ENCODE data around the gene DPP6.

The DPP6 gene

GRCh38 chr7:154848464-154848863, 796.3 kb downstream of the DPP6 start:
- no peaks in the 10 kb centered on the region for H3K4me1 Mint-ChIP-seq
- peaks cover 12 to 36% of the 10 kb centered on the region in 2 donors for H3K27me3 Mint-ChIP-seq
- H3K9me3 Mint-ChIP-seq = peaks cover 9 to 15% of the 10 kb centered on the region in 2 donors
- no peak overlapping the region for H3K27ac Mint-ChIP-seq
- DNase-seq (no peak), ATAC-seq (replicated peaks) (no peak)
- no peak overlapping the region for H3K4me3 Mint-ChIP-seq
- no peaks in the 10 kb centered on the region for H3K36me3 Mint-ChIP-seq

- H3K4me3 Mint-ChIP-seq = no peak overlapping the region
- no peak for ATAC-seq (replicated peaks)
- DNase-seq = no peak
- H3K4me1 Mint-ChIP-seq = no peaks in the 10 kb centered on the region
- H3K36me3 Mint-ChIP-seq = no peaks in the 10 kb centered on the region
- no peak overlapping the region for H3K27ac Mint-ChIP-seq
- H3K27me3 Mint-ChIP-seq = peaks cover 12 to 22% of the 10 kb centered on the region in 2 donors
- peaks cover 7 to 15% of the 10 kb centered on the region in 2 donors for H3K9me3 Mint-ChIP-seq
Measured at GRCh38 chr7:154852205-154852604, 800.0 kb downstream of the DPP6 start.

- Mint-ChIP-seq H3K27me3 (peaks cover 8 to 17% of the 10 kb centered on the region in 2 donors), H3K9me3 (peaks cover 7 to 15% of the 10 kb centered on the region in 2 donors), H3K4me1 (no peaks in the 10 kb centered on the region), H3K4me3 (no peak overlapping the region), H3K27ac (no peak overlapping the region), H3K36me3 (no peaks in the 10 kb centered on the region)
- DNase-seq (no peak), ATAC-seq (replicated peaks) (no peak)
Measured at GRCh38 chr7:154853063-154853726, 801.0 kb downstream of the DPP6 start.

- Mint-ChIP-seq H3K4me3 (no peak overlapping the region), H3K36me3 (no peaks in the 10 kb centered on the region)
Measured at GRCh38 chr7:154853727-154854095, 801.5 kb downstream of the DPP6 start.

GRCh38 chr7:154854836-154855235, 802.6 kb downstream of the DPP6 start:
- H3K27me3 Mint-ChIP-seq = peaks cover 8 to 11% of the 10 kb centered on the region in 2 donors
- peaks cover 4 to 15% of the 10 kb centered on the region in 2 donors for H3K9me3 Mint-ChIP-seq
- ATAC-seq (replicated peaks) = no peak
- DNase-seq = no peak
- H3K4me3 Mint-ChIP-seq = no peak overlapping the region
- H3K4me1 Mint-ChIP-seq = no peaks in the 10 kb centered on the region
- H3K36me3 Mint-ChIP-seq = no peaks in the 10 kb centered on the region
- H3K27ac Mint-ChIP-seq = no peak overlapping the region

More at GRCh38 chr7:154853727-154854095, 801.5 kb downstream of the DPP6 start:
- H3K27ac Mint-ChIP-seq = no peak overlapping the region
- DNase-seq = no peak
- H3K27me3 Mint-ChIP-seq = peaks cover 8 to 12% of the 10 kb centered on the region in 2 donors
- ATAC-seq (replicated peaks) = no peak
- peaks cover 4 to 15% of the 10 kb centered on the region in 2 donors for H3K9me3 Mint-ChIP-seq
- H3K4me1 Mint-ChIP-seq = no peaks in the 10 kb centered on the region

- Mint-ChIP-seq H3K9me3 (peaks cover 4 to 11% of the 10 kb centered on the region in 2 donors), H3K36me3 (no peaks in the 10 kb centered on the region), H3K4me3 (no peak overlapping the region), H3K27ac (no peak overlapping the region), H3K27me3 (peaks cover 8 to 11% of the 10 kb centered on the region in 2 donors), H3K4me1 (no peaks in the 10 kb centered on the region)
- DNase-seq (no peak), ATAC-seq (replicated peaks) (no peak)
Measured at GRCh38 chr7:154855366-154855765, 803.2 kb downstream of the DPP6 start.

- Mint-ChIP-seq H3K36me3 (no peaks in the 10 kb centered on the region), H3K4me3 (no peak overlapping the region), H3K27ac (no peak overlapping the region), H3K27me3 (peaks cover 8 to 11% of the 10 kb centered on the region in 2 donors), H3K4me1 (no peaks in the 10 kb centered on the region), H3K9me3 (peaks cover 4 to 8% of the 10 kb centered on the region in 2 donors)
- ATAC-seq (replicated peaks) (no peak), DNase-seq (no peak)
Measured at GRCh38 chr7:154856733-154857132, 804.5 kb downstream of the DPP6 start.

GRCh38 chr7:154857240-154857639, 805.0 kb downstream of the DPP6 start:
- Mint-ChIP-seq H3K4me3 (no peak overlapping the region), H3K36me3 (no peaks in the 10 kb centered on the region)
- no peak for ATAC-seq (replicated peaks)

GRCh38 chr7:154857728-154858681, 805.8 kb downstream of the DPP6 start:
- no peak overlapping the region for H3K4me3 Mint-ChIP-seq
- ATAC-seq (replicated peaks) = no peak
- no peaks in the 10 kb centered on the region for H3K9me3 Mint-ChIP-seq
- H3K27ac Mint-ChIP-seq = no peak overlapping the region
- no peak for DNase-seq
- peaks cover 0 to 1% of the 10 kb centered on the region in 2 donors for H3K27me3 Mint-ChIP-seq
- H3K36me3 Mint-ChIP-seq = no peaks in the 10 kb centered on the region
- no peaks in the 10 kb centered on the region for H3K4me1 Mint-ChIP-seq

More at GRCh38 chr7:154857240-154857639, 805.0 kb downstream of the DPP6 start:
- Mint-ChIP-seq H3K4me1 (no peaks in the 10 kb centered on the region), H3K27ac (no peak overlapping the region), H3K27me3 (peaks cover 6 to 9% of the 10 kb centered on the region in 2 donors), H3K9me3 (peaks cover 4 to 6% of the 10 kb centered on the region in 2 donors)
- no peak for DNase-seq

GRCh38 chr7:154858836-154859537, 806.8 kb downstream of the DPP6 start:
- Mint-ChIP-seq H3K36me3 (no peaks in the 10 kb centered on the region), H3K27me3 (peaks cover 0 to 4% of the 10 kb centered on the region in 2 donors), H3K9me3 (no peaks in the 10 kb centered on the region), H3K4me3 (no peak overlapping the region), H3K4me1 (no peaks in the 10 kb centered on the region), H3K27ac (no peak overlapping the region)
- ATAC-seq (replicated peaks) (no peak), DNase-seq (no peak)

GRCh38 chr7:154859747-154860620, 807.8 kb downstream of the DPP6 start:
- no peaks in the 10 kb centered on the region for H3K36me3 Mint-ChIP-seq
- no peak overlapping the region for H3K4me3 Mint-ChIP-seq
- H3K27me3 Mint-ChIP-seq = peaks cover under 1 to 4% of the 10 kb centered on the region in 2 donors
- DNase-seq = no peak
- no peaks in the 10 kb centered on the region for H3K4me1 Mint-ChIP-seq
- no peak for ATAC-seq (replicated peaks)
- H3K27ac Mint-ChIP-seq = no peak overlapping the region
- H3K9me3 Mint-ChIP-seq = no peaks in the 10 kb centered on the region

GRCh38 chr7:154860621-154861375, 808.6 kb downstream of the DPP6 start:
- Mint-ChIP-seq H3K9me3 (no peaks in the 10 kb centered on the region), H3K36me3 (no peaks in the 10 kb centered on the region), H3K4me1 (no peaks in the 10 kb centered on the region), H3K27me3 (peaks cover 3 to 4% of the 10 kb centered on the region in 2 donors), H3K4me3 (no peak overlapping the region), H3K27ac (no peak overlapping the region)
- no peak for DNase-seq
- ATAC-seq (replicated peaks) = no peak

GRCh38 chr7:154861589-154861988, 809.4 kb downstream of the DPP6 start:
- H3K4me1 Mint-ChIP-seq = no peaks in the 10 kb centered on the region
- DNase-seq (no peak), ATAC-seq (replicated peaks) (no peak)
- no peaks in the 10 kb centered on the region for H3K9me3 Mint-ChIP-seq
- H3K36me3 Mint-ChIP-seq = no peaks in the 10 kb centered on the region
- no peak overlapping the region for H3K4me3 Mint-ChIP-seq
- H3K27ac Mint-ChIP-seq = no peak overlapping the region
- H3K27me3 Mint-ChIP-seq = peaks cover 3 to 6% of the 10 kb centered on the region in 2 donors

Data from stimulated activated naive B cell treated with anti-CD40 and anti-IgM and Interleukin-4, amounts not matched to agents 10 μg/mL and 1 μg/mL and 100 μg/mL, for 72 hours (primary cell).